Cerebellar cortex (tissue), 1 donor: ENCODE measurements around the gene TCEAL3.
A peak's percentile ranks its signal among the peaks of the same experiment; 100 is the strongest.
"Not testable (repeated sequence)": the region's sequence is repeated elsewhere in the genome, so short reads cannot be mapped to it uniquely, and the experiment has no call there.

Experiments used
- DNase-seq: peaks from one replicate; pipeline ENCODE4 v3.0.0-alpha.2; 2015; ENCODE audit warnings: low spot score

Gene TCEAL3

GRCh38 chrX:103607364-103608305, at the start of gene TCEAL3:
TCEAL3 (plus strand) TSS chrX:103607963; CDS start chrX:103609065, 1,102 bp downstream.
- DNase-seq: peak; percentile 49

DNA sequence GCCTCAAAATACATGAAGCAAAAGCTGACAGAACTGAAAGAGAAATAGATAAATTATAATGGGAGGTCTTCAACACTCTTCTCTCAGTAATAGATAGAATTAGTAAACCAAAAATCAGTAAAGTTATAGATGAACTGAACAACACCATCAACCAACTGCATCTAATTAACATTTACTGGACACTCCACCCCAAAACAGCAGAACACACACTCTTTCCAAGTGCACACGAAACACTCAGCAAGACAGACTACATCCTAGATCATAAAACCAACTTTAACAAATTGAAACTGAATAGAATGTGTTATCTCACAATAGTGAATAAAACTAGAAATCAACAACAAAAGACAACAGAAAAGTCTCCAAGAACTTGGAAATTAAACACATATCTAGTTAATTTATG, 47.5 kb upstream of the TCEAL3 start:
- no peak for DNase-seq

DNA sequence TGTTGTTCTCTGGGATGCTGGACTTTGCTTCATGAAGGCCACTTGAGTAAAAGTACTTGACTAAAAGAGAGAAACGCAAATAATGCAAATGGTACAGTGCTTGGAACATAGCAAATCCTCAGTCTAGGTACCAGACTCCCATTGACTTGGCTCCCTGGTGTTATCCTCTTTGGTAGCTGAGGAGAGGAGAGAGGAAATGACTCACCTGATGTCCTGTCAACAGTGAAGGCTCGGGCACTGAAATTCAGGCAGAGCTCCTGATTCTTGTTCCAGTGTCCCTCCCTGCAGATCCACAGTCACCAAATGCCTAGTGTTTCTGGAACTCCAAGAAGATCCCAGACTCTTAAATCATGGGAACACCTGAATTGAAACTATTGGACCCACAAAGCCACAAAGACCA, 45.0 kb upstream of the TCEAL3 start:
- no peak for DNase-seq

DNA sequence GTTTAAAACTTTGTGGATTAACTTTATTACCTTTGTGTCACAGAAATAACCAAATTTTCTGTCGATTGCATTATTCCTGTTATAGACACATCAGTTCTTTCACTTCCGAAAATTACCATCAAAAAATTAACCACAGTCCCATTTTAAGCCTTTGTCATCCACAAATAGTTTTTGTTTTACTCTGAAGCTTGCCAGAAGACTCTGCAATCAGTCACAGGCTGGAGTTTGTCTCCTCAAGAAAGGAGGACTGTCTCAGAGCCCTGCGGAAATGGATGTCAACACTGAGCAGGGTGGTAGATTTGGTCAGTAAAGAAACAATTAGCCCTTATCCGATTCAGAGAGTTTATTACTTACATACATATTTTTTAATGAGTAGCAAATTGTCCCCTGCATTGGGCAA, 42.6 kb upstream of the TCEAL3 start:
- DNase-seq: no peak

GRCh38 chrX:103565752-103566151, 42.0 kb upstream of the TCEAL3 start:
- no peak for DNase-seq

DNA sequence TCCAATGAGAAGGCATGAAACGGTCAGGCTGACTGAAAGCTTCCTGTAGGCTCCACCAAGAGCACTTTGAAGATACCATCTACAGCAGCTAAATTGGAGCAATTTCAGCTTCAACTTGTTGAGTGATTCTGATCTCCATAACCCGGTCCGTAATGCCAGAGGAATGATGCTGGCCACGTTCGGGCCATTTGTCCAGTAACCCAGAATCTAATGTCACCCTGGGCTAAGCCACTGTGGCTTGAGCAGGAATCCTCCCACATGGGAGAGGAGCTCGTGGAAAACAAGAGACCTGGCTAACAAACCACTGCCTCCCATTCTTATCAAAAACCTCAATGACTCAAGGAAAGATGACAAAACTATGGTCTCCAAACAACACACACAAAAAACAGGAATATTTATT, 36.6 kb upstream of the TCEAL3 start:
- DNase-seq: no peak

DNA sequence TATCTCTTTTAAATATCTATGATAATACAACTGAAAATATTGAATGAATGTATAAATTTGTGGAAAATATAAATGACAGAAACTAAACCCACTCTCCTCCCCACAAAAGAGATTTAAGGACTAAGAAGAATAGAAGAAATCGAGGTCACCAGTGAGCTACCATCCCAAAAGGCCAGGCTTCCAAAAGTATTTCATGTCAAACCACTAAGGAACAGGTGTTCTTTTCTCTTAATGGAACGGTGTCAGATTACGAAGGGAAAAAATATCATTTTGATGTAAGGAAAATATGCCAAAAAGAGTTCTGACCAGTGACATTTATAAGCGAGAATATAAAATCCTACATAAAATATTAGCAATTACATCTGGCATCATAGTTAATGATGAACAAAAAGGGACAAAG, 36.0 kb upstream of the TCEAL3 start:
- DNase-seq: no peak

- no peak for DNase-seq
Observed at GRCh38 chrX:103573202-103573601, 34.6 kb upstream of the TCEAL3 start.

GRCh38 chrX:103584596-103584995, 23.2 kb upstream of the TCEAL3 start:
- DNase-seq: peak; percentile 4

DNA sequence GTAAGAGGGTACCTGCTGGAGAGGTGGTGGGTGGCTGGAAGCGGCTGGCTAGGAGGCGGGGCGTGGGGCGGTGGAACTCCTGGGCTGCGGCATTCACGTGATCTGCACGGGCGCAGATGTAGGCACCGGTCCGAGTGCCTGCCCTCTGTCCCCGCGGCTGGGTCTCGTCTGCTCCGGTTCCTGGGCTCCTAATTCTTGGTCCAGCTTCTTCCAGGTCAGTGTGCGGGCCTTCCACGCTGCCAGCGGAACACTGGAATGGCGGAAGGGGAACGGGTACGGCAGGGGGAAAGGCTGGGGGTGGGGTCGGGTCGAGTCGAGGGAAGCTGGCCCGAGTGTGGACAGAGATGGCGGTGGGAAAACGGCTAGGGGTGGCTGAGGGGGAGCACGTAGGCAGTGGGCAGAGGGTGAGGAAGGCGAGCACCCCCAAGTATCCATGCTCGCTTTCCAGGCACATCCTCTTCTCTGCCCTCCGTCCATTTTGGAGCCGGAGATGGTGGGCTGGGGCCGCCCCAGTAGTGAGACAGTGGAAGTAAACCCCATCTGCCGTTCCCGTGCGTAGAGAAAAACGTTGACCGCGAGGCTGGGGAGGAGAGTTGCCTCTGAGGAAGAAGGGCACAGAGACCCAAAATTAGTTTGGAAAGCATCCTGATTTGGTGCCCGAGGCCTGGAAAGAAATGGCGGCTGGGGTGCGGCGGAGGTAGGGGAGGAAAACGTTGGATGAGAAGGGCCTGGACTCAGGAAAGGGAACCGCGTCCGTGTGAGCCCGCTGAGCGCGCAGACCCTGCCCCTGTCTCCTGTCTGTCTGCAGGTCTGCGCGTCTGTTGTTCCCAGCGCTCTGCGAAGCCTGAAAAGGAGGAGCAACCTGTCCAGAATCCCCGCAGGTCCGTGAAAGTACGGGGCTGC, 22.1 kb upstream of the TCEAL3 start, which contains the start of gene TCEAL4:
Gene TCEAL4, plus strand, starts transcription at position 105 of the 903 bp plus-strand sequence. CDS start 1,161 bp downstream, outside the sequence.
- peak; percentile 67 for DNase-seq

- peak; percentile 17 for DNase-seq
Observed at GRCh38 chrX:103586314-103586646, 21.5 kb upstream of the TCEAL3 start.

- DNase-seq: no peak
Observed at GRCh38 chrX:103586659-103587058, 21.1 kb upstream of the TCEAL3 start.

DNA sequence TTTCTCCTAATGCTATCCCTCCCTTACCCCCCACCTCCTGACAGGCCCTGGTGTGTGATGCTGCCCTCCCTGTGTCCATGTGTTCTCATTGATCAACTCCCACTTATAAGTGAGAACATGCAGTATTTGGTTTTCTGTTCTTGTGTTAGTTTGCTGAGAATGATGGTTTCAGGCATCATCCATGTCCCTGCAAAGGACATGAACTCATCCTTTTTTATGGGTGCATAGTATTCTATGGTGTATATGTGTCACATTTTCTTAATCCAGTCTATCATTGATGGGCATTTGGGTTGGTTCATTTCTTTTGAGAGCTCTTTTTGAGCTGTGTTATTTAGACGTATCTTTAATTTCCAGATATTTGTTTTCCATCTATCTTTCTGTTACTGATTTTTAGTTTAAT, 15.5 kb upstream of the TCEAL3 start:
- DNase-seq: not testable (repeated sequence)

GRCh38 chrX:103595202-103595601, 12.6 kb upstream of the TCEAL3 start:
- not testable (repeated sequence) for DNase-seq

- DNase-seq: peak; percentile 25
Observed at GRCh38 chrX:103608306-103608963, 672 bp downstream of the TCEAL3 start.

DNA sequence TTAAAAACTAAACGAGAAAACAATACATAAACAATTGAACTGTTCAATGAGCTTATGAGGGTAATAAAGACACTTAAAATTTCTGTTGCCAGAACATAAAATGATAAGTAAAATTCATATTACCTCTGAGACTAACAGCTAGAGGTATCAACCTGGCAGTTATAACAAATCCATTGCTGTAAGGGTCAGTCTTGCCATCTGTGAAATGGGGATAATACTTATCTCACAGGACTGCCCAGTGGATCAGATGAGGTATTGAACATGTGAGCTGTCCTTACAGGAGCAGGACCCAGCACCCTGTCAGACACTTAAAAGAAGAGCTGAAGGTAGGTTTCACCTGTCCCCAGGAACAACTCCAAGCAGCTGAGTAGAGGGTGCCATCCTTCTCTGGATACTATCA, 2.5 kb downstream of the TCEAL3 start:
- DNase-seq: no peak

DNA sequence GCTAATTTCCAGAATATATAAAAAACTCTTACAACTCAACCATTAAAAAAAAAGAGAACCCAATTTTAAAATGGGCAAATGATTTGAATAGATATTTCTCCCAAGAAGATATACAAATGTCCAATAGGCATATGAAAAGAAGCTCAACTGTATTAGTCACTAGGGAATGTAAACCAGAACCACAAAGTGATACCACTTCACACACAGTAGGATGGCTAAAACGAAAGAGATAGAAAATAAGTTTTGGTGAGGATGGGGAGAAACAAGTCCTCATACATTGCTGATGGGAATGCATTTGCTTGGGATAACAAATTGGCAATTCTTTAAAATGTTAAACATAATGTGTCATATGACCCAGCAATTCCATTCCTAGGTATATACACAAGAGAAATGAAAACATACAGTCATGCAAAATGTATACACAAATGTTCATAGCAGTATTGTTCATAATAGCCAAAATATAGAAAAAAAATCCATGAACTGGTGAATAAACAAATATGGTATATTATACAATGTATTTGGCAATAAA, 5.7 kb downstream of the TCEAL3 start:
- DNase-seq: no peak

GRCh38 chrX:103614999-103615398, 7.2 kb downstream of the TCEAL3 start:
- no peak for DNase-seq

DNA sequence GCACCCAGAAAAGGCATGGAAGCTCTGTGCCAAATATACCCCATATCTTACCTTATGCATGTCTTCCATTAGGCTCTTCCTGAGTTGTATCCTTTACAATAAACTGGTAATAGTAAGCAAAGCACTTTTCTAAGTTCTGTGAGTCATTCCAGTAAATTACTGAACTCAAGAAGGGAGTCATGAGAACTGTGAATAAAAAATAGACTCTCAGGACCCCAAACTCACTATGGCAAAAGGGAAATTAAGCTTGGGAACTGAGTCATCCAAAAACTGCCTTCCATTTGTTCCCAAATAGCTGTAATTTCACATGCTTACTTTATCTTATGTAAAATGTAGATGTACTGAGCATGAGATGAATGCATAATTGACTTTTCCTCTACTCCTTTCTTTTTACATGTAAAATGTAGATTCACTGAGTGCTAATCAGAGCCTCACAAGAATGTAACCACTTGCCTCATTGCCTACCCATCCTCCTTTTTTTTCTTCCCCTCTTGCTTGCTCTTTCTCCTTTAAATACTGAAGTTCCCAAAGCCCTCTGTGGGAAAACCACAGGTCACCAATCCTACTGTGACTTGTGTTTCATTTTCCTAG, 8.1 kb downstream of the TCEAL3 start:
- DNase-seq: no peak

- no peak for DNase-seq
Observed at GRCh38 chrX:103616676-103617186, 9.0 kb downstream of the TCEAL3 start.

DNA sequence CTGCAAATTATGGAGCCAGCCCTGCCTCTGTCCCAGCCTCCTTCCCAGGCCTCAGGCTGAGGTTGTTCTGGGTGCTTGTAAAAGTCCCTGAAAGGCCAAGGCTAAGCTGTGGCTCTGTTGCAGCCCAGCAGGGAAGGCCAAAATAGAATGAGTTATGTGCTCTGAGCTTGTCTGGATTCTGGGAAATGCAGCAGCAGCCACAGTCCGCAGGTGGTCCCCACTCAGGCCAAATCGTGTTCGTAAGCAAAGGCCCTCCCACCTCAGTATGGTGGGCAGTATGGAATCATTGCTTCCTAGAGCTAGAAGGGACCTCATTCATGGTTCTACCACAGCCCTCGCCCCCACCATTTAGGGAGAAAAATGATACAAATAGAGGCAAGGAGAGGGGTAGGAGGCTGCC, 16.3 kb downstream of the TCEAL3 start:
- DNase-seq: peak; percentile 44
